SJSA1 (cell line): ENCODE data around the gene TEP1. TPM values are rescaled to one million over a fixed set of nuclear protein-coding genes. Genes with fewer than 3 reads are reported as not detected.

Experiments
- DNase-seq, 2 experiments: peaks; one replicate each; pipeline ENCODE4 v3.0.0-alpha.2; 2015 to 2020; ENCODE audit warnings: low spot score in 2 of 2, low read depth in 1 of 2
- H3K27ac ChIP-seq: fragments of 250-450 bp; sonication (Bioruptor Pico); 2 replicates; pipeline ENCODE4 v1.5.1; 2020; ENCODE audit warnings: mild to moderate bottlenecking, moderate library complexity
- H3K27me3 ChIP-seq: fragments of 250-450 bp; sonication (Bioruptor Pico); replicated peaks from 2 replicates; pipeline ENCODE4 v1.5.1; 2020; ENCODE audit warnings: mild to moderate bottlenecking, moderate library complexity
- H3K36me3 ChIP-seq: fragments of 250-450 bp; sonication (Bioruptor Pico); 2 replicates; pipeline ENCODE4 v1.5.1; 2020; ENCODE audit warnings: mild to moderate bottlenecking
- H3K4me1 ChIP-seq: fragments of 250-450 bp; sonication (Bioruptor Pico); replicated peaks from 2 replicates; pipeline ENCODE4 v1.6.1; 2021; ENCODE audit warnings: mild to moderate bottlenecking
- H3K4me3 ChIP-seq: fragments of 250-450 bp; sonication (Bioruptor Pico); 2 replicates; pipeline ENCODE4 v1.5.1; 2020; ENCODE audit warnings: mild to moderate bottlenecking
- H3K9me3 ChIP-seq: fragments of 250-450 bp; sonication (Bioruptor Pico); replicated peaks from 2 replicates; pipeline ENCODE4 v1.5.1; 2020; ENCODE audit warnings: mild to moderate bottlenecking
- total RNA-seq: library from RNA; depleted of rRNA; stranded (reverse); fragments of >200 nt; shearing (Covaris generic); gene quantifications from 2 replicates; pipeline ENCODE4 v1.2.3, GENCODE V29; 2014; rRNA removed

TEP1 gene
- total RNA-seq, 1 experiment from 2014 or later: 7.9 TPM

DNA sequence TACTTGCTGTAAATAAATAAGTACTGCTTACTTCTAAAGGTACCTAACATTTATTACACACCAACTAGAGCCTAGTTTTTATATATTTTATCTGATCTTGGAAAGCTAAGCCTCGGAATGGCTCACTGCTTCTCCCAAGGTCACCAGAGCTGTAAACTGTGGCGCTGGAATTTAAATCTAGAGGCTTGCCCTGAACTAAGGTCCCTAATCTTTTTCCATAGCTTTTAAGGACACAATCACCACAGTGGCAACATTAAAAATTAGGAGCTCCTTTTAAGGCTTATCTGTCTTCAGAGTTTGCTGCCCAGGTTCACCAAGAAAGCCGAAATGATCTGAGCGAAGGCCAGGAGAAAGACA lies 80.9 kb downstream of the TEP1 start:
- Histone ChIP-seq H3K4me3 (peak overlapping the region; percentile 44), H3K9me3 (no peaks in the 10 kb centered on the region), H3K27me3 (no peaks in the 10 kb centered on the region), H3K36me3 (peaks cover 17% of the 10 kb centered on the region; the same call in 1 of the 2 replicates), H3K4me1 (no peaks in the 10 kb centered on the region; the same call in 1 of the 2 replicates), H3K27ac (peak overlapping the region; percentile 64)
- DNase-seq: no peak

GRCh38 chr14:20331053-20331613 lies 82.2 kb downstream of the TEP1 start:
- Histone ChIP-seq H3K27me3 (no peaks in the 10 kb centered on the region), H3K4me3 (no peak overlapping the region), H3K9me3 (no peaks in the 10 kb centered on the region), H3K4me1 (no peaks in the 10 kb centered on the region; the same call in 1 of the 2 replicates), H3K27ac (no peak overlapping the region), H3K36me3 (peaks cover 27% of the 10 kb centered on the region)
- DNase-seq: no peak

DNA sequence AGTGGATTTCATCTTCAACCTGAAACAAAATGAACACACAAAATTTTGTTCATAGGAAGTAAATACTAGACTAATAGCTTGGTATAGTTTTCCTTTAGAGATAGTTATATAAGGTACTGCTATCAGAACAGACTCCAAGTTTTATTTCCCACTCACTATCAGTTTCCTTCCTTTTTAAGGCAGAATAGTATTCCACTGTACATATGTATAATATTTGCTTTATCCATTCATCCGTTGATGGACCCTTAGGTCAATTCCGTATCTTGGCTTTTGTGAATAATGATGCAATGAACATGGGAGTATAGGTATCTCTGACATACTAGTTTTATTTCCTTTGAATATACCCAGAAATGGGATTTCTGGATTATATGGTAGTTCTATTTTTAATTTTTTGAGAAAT lies 83.9 kb downstream of the TEP1 start:
- no peak for DNase-seq

GRCh38 chr14:20328705-20329104 lies 84.6 kb downstream of the TEP1 start:
- Histone ChIP-seq H3K27me3 (no peaks in the 10 kb centered on the region), H3K4me1 (no peaks in the 10 kb centered on the region; the same call in 1 of the 2 replicates), H3K36me3 (peaks cover 48% of the 10 kb centered on the region), H3K27ac (no peak overlapping the region), H3K9me3 (no peaks in the 10 kb centered on the region), H3K4me3 (no peak overlapping the region)
- DNase-seq: no peak

More for the DNA sequence above, 83.9 kb downstream of the TEP1 start:
- Histone ChIP-seq H3K4me3 (no peak overlapping the region), H3K9me3 (no peaks in the 10 kb centered on the region), H3K27me3 (no peaks in the 10 kb centered on the region), H3K27ac (no peak overlapping the region), H3K36me3 (peaks cover 43% of the 10 kb centered on the region), H3K4me1 (no peaks in the 10 kb centered on the region; the same call in 1 of the 2 replicates)

- Histone ChIP-seq H3K27ac (no peak overlapping the region), H3K4me1 (no peaks in the 10 kb centered on the region; the same call in 1 of the 2 replicates), H3K9me3 (no peaks in the 10 kb centered on the region), H3K4me3 (no peak overlapping the region), H3K27me3 (no peaks in the 10 kb centered on the region), H3K36me3 (peaks cover 53% of the 10 kb centered on the region)
- DNase-seq: peak in 1 of 2 experiments; percentile 53
Observed at GRCh38 chr14:20327005-20327869, 86.1 kb downstream of the TEP1 start.

GRCh38 chr14:20317720-20318119 lies 95.6 kb downstream of the TEP1 start:
- no peak for DNase-seq
- H3K27me3 ChIP-seq: no peaks in the 10 kb centered on the region
- H3K4me1 ChIP-seq: no peaks in the 10 kb centered on the region
- no peak overlapping the region for H3K4me3 ChIP-seq
- peaks cover 74% of the 10 kb centered on the region for H3K36me3 ChIP-seq
- H3K9me3 ChIP-seq: no peaks in the 10 kb centered on the region
- no peak overlapping the region for H3K27ac ChIP-seq

Other genes with a start within 250 kb of the TEP1 start
- gene OR11G2, start 222.6 kb downstream of the TEP1 start, total RNA-seq: not detected in 2 replicates
- gene OR11H6, start 189.8 kb downstream of the TEP1 start, total RNA-seq: not detected in 2 replicates
- not detected in 2 replicates for gene OR11H7, start 184.5 kb downstream of the TEP1 start, total RNA-seq
- not detected in 2 replicates for gene OR11H4, start 174.2 kb downstream of the TEP1 start, total RNA-seq
- gene TTC5, start 107.5 kb downstream of the TEP1 start, total RNA-seq: 9.9 and 20.7 TPM in 2 replicates
- 33.0 and 51.8 TPM in 2 replicates for gene CCNB1IP1, start 80.2 kb downstream of the TEP1 start, total RNA-seq
- gene PARP2, start 69.9 kb downstream of the TEP1 start, total RNA-seq: 16.2 and 34.2 TPM in 2 replicates
- not detected in 2 replicates for gene KLHL33, start 22.7 kb upstream of the TEP1 start, total RNA-seq
- gene OSGEP, start 41.3 kb upstream of the TEP1 start, total RNA-seq: 27.3 and 64.2 TPM in 2 replicates
- gene APEX1, start 41.7 kb upstream of the TEP1 start, total RNA-seq: 43.8 and 60.4 TPM in 2 replicates
- 18.9 and 20.5 TPM in 2 replicates for gene PIP4P1, start 47.9 kb upstream of the TEP1 start, total RNA-seq
- gene PNP, start 55.9 kb upstream of the TEP1 start, total RNA-seq: 27.3 and 34.8 TPM in 2 replicates
- not detected in 2 replicates for gene RNASE10, start 92.0 kb upstream of the TEP1 start, total RNA-seq
- gene RNASE9, start 147.5 kb upstream of the TEP1 start, total RNA-seq: not detected in 2 replicates
- not detected in 2 replicates for gene RNASE11, start 174.5 kb upstream of the TEP1 start, total RNA-seq
- not detected in 2 replicates for gene RNASE12, start 177.9 kb upstream of the TEP1 start, total RNA-seq
- not detected in 2 replicates for gene OR6S1, start 228.2 kb upstream of the TEP1 start, total RNA-seq